Activated T-helper 2 cell treated with anti-CD3 and anti-CD28 coated beads, Interferon-gamma antibody, Interleukin-2, Interleukin-4, amounts not matched to agents 10 μg/mL and 5 μg/mL and 100 μg/mL, durations not matched to agents 14 hours and 24 hours and 36 hours (primary cell): ENCODE data around the gene CBFA2T2. TPM values are rescaled to one million over a fixed set of nuclear protein-coding genes. Genes with fewer than 3 reads are reported as not detected.
"Not testable (repeated sequence)": the region's sequence is repeated elsewhere in the genome, so short reads cannot be mapped to it uniquely, and the experiment has no call there.

ENCODE experiments used
- DNase-seq: peaks from one replicate; pipeline ENCODE4 v3.0.0; 2021; ENCODE audit warnings: low spot score
- H3K27ac Mint-ChIP-seq: one replicate; pipeline ENCODE4 v1.8.0; 2021; ENCODE audit warnings: mixed read lengths
- H3K27me3 Mint-ChIP-seq: one replicate; pipeline ENCODE4 v1.8.0; 2021; ENCODE audit warnings: low read depth, mixed read lengths
- H3K36me3 Mint-ChIP-seq: one replicate; pipeline ENCODE4 v1.8.0; 2021; ENCODE audit warnings: low read depth, mixed read lengths
- H3K4me1 Mint-ChIP-seq: one replicate; pipeline ENCODE4 v1.8.0; 2021; ENCODE audit warnings: low read depth, mixed read lengths
- H3K4me3 Mint-ChIP-seq: one replicate; pipeline ENCODE4 v1.8.0; 2021; ENCODE audit warnings: low read depth, mild to moderate bottlenecking, moderate library complexity, mixed read lengths
- H3K9me3 Mint-ChIP-seq: one replicate; pipeline ENCODE4 v1.8.0; 2021; ENCODE audit warnings: mixed read lengths
- intact Hi-C: fragments of 100-400 bp; cut with micrococcal nuclease; formaldehyde crosslinking; loops from one replicate; pipeline ENCODE4 v1.15.1; 2023
- total RNA-seq: library from RNA; stranded (reverse); gene quantifications from 2 replicates; pipeline ENCODE4 v1.2.3, GENCODE V29; 2022

Gene CBFA2T2
- total RNA-seq, 1 donor from 2014 or later = 14.4 TPM

- H3K4me1 Mint-ChIP-seq = no peaks in the 10 kb centered on the region
- no peak overlapping the region for H3K27ac Mint-ChIP-seq
- H3K27me3 Mint-ChIP-seq = peaks cover 2% of the 10 kb centered on the region
- no peak for DNase-seq
- intact Hi-C loops = no loop called here
- no peak overlapping the region for H3K4me3 Mint-ChIP-seq
- no peaks in the 10 kb centered on the region for H3K36me3 Mint-ChIP-seq
- no peaks in the 10 kb centered on the region for H3K9me3 Mint-ChIP-seq
Measured at GRCh38 chr20:33475381-33476152, 14.3 kb upstream of the CBFA2T2 start.

DNA sequence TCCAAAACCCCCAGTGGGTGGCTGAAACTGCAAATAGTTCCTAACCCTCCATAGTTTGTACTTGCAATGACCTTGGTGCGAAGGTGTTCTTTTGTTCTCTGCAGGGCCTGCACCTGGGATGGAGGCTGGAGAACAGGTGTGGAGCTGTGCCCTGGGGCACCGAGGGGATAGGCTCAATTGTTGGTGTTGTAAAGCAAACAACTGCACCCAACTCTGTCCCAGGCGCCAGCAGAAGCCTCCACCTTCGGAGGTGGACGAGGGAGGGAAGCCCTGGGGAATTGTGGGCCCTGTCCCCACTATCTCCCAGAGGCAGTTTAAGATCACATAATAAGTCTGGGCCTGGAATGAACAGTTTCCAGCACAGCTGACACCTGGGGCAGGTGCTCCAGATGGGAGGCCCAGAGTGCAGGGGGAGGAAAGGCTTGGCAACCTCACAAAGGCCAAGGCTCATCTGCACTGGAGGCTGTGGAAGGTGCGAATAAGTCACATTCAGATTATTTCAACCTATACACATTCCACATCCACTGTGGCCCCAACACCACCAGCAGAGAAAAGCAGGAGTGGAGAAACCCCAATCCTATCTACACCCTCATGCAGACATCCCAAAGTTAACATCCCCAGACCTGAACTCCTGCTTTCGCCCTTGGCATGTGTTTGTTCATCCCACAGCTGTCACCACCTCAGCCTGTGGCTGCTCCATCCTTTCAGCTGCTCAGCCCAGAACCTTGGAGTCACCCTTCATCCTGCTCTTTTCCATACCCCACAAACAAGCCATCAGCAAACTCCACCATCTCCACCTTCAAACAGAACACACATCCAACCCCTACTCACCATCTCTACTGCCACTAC lies 12.3 kb upstream of the CBFA2T2 start:
- Mint-ChIP-seq H3K4me1 (no peaks in the 10 kb centered on the region), H3K36me3 (no peaks in the 10 kb centered on the region), H3K9me3 (no peaks in the 10 kb centered on the region), H3K27ac (no peak overlapping the region), H3K27me3 (peaks cover 2% of the 10 kb centered on the region), H3K4me3 (no peak overlapping the region)
- intact Hi-C loops = no loop called here
- no peak for DNase-seq

DNA sequence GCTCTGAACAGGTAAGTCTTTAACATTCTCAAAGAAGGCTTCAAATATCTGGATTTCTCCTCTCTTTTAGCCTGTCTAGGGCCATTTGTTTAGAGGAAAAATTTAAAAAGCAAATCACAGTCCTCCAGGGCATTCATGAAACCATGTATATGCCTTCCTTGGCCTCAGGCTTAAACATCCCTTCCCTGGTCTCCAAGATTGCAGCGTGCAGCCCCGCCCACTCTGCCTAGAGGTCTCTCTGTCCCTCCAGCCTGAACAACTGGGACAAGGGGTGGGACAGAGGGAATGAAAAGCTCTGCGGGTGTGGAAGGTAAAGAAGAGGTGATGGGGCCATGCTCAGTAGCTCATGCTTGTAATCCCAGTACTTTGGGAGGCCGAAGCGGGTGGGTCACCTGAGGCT lies 9.8 kb upstream of the CBFA2T2 start:
- Mint-ChIP-seq H3K4me1 (no peaks in the 10 kb centered on the region), H3K27me3 (no peaks in the 10 kb centered on the region), H3K9me3 (no peaks in the 10 kb centered on the region), H3K27ac (no peak overlapping the region), H3K36me3 (no peaks in the 10 kb centered on the region), H3K4me3 (no peak overlapping the region)
- intact Hi-C loops = no loop called here
- no peak for DNase-seq

DNA sequence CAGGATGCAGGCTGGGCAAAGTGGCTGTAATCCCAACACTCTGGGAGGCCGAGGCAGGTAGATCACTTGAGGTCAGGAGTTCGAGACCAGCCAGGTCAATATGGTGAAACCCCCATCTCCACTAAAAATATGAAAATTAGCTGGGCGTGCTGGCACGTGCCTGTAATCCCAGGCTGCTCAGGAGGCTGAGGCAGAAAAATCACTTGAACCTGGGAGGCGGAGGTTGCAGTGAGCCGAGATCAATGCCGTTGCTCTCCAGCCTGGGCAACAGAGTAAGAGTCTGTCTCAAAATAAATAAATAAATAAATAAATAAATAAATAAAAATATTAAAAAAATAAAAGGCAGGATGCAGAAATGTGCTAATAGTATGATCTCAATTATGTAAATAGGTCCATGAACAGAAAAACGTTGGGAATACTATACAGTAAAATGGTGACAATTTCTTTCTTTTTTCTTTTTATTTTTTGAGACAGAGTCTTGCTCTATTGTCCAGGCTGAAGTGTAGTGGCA lies 8.4 kb upstream of the CBFA2T2 start:
- no peak for DNase-seq
- Mint-ChIP-seq H3K4me3 (no peak overlapping the region), H3K9me3 (no peaks in the 10 kb centered on the region)

GRCh38 chr20:33482581-33482980 lies 7.3 kb upstream of the CBFA2T2 start:
- Mint-ChIP-seq H3K27ac (no peak overlapping the region), H3K9me3 (no peaks in the 10 kb centered on the region), H3K27me3 (no peaks in the 10 kb centered on the region), H3K4me3 (no peak overlapping the region), H3K4me1 (no peaks in the 10 kb centered on the region), H3K36me3 (no peaks in the 10 kb centered on the region)
- no peak for DNase-seq
- intact Hi-C loops = no loop called here

More for the DNA sequence above, 8.4 kb upstream of the CBFA2T2 start:
- Mint-ChIP-seq H3K4me1 (no peaks in the 10 kb centered on the region), H3K27me3 (no peaks in the 10 kb centered on the region), H3K36me3 (no peaks in the 10 kb centered on the region), H3K27ac (no peak overlapping the region)
- intact Hi-C loops = no loop called here

DNA sequence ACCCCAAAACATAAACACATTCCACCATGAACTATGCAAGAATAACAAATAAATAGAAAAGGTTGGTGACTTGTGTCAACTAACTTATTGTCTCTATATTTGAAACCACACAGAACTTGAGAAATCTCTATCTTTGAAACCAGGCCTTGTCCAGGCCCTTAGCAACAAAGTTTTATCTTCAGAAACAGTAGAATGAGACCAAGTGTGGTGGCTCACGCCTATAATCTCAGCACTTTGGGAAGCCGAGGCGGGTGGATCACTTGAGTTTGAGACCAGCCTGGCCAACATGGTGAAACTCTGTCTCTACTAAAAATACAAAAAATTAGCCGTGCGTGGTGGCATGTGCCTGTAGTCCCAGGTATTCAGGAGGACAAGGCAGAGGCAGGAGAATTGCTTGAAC lies 6.7 kb upstream of the CBFA2T2 start:
- H3K27ac Mint-ChIP-seq, intact Hi-C loops, H3K27me3 Mint-ChIP-seq, H3K4me3 Mint-ChIP-seq, H3K9me3 Mint-ChIP-seq, DNase-seq, H3K4me1 Mint-ChIP-seq, H3K36me3 Mint-ChIP-seq: not testable (repeated sequence)

DNA sequence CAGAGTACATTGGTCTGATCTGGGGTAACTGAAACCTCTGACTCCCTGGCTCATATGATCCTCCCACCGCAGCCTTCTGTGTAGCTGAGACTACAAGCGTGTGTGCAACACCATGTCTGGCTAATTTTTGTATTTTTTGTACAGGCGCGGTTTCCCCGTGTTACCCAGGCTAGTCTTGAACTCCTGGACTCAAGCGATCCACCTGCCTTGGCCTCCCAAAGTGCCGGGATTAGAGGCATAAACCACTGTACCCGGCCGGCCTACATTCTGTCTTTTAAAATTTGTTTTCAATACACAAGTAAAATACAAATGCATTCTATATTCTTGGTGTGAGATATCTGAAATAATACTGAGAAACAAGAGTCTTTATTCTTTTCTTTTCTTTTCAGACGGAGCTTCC lies 1.7 kb upstream of the CBFA2T2 start:
- H3K9me3 Mint-ChIP-seq = no peaks in the 10 kb centered on the region
- no peak for DNase-seq
- H3K27ac Mint-ChIP-seq = no peak overlapping the region
- intact Hi-C loops = no loop called here
- H3K4me1 Mint-ChIP-seq = peaks cover 6% of the 10 kb centered on the region
- H3K36me3 Mint-ChIP-seq = no peaks in the 10 kb centered on the region
- H3K4me3 Mint-ChIP-seq = no peak overlapping the region
- H3K27me3 Mint-ChIP-seq = no peaks in the 10 kb centered on the region

DNA sequence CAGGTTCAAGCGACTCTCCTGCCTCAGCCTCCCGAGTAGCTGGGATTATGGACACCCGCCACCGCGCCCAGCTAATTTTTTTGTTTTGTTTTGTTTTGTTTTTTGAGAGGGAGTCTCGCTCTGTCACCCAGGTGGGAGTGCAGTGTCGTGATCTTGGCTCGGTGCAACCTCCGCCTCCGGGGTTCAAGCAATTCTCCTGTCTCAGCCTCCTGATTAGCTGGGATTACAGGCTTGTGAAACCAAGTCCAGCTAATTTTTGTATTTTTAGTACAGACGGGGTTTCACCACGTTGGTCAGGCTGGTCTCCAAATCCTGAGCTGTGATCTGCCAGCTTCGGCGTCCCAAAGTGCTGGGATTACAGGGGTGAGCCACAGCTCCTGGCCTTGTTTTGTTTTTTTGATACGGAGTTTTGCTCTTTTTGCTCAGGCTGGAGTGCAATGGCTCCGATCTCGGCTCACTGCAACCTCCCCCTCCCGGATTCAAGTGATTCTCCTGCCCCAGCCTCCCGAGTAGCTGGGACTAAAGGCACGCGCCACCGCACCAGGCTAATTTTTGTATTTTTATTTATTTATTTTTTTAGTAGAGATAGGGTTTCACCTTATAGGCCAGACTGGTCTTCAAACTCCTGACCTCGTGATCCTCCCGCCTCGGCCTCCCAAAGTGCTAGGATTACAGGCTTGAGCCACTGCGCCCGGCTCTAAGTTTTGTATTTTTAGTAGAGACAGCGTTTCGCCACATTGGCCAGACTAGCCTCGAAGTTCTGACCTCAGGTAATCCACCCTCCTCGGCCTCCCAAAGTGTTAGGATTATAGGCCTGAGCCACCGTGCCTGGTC lies 1.0 kb upstream of the CBFA2T2 start:
- H3K27ac Mint-ChIP-seq, H3K27me3 Mint-ChIP-seq, DNase-seq, H3K4me1 Mint-ChIP-seq, H3K9me3 Mint-ChIP-seq, H3K36me3 Mint-ChIP-seq, intact Hi-C loops, H3K4me3 Mint-ChIP-seq: not testable (repeated sequence)

DNA sequence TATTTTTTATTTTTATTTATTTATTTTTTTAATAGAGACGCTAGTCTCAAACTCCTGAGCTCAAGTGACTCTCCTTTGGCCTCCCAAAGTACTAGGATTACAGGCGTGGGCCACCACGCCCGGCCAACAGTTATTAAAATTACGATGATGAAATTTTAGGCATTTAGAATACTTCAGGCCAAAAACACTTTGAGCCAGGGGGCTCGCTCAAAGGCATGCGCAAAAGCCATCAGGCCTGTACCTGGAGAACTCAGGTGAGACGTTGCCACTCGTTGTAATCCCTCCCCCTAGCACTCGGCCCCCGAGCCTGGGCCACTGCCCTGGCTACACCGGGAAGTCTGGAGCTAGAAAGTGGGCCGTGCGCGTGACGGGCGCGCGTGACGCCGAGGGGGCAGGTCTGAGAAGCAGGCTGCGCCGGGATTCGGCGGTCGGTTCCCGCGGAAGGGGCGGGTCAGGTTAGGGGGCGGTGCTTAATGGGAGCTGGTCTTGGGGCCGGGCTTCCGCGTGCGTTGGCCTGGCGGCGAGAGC lies 337 bp upstream of the CBFA2T2 start:
- peak; percentile 99 for DNase-seq
- Mint-ChIP-seq H3K27ac (peak overlapping the region; percentile 65), H3K4me1 (peaks cover 6% of the 10 kb centered on the region), H3K9me3 (no peaks in the 10 kb centered on the region), H3K27me3 (no peaks in the 10 kb centered on the region), H3K4me3 (peak overlapping the region; percentile 74), H3K36me3 (no peaks in the 10 kb centered on the region)
- intact Hi-C loops = no loop called here

- no peaks in the 10 kb centered on the region for H3K9me3 Mint-ChIP-seq
- no peaks in the 10 kb centered on the region for H3K27me3 Mint-ChIP-seq
- peak overlapping the region; percentile 65 for H3K27ac Mint-ChIP-seq
- H3K36me3 Mint-ChIP-seq = no peaks in the 10 kb centered on the region
- peaks cover 6% of the 10 kb centered on the region for H3K4me1 Mint-ChIP-seq
- H3K4me3 Mint-ChIP-seq = peak overlapping the region; percentile 86
- intact Hi-C loops = no loop called here
- DNase-seq = no peak
Measured at GRCh38 chr20:33490934-33491656, 1.2 kb downstream of the CBFA2T2 start.

- no peaks in the 10 kb centered on the region for H3K36me3 Mint-ChIP-seq
- no peaks in the 10 kb centered on the region for H3K9me3 Mint-ChIP-seq
- no peaks in the 10 kb centered on the region for H3K27me3 Mint-ChIP-seq
- no peak overlapping the region for H3K4me3 Mint-ChIP-seq
- H3K4me1 Mint-ChIP-seq = peaks cover 6% of the 10 kb centered on the region
- H3K27ac Mint-ChIP-seq = no peak overlapping the region
- intact Hi-C loops = no loop called here
- DNase-seq = no peak
Measured at GRCh38 chr20:33493076-33493766, 3.3 kb downstream of the CBFA2T2 start.
